ENCODE results near the gene ERCC3. TPM values are rescaled to one million over a fixed set of nuclear protein-coding genes. Genes with fewer than 3 reads are reported as not detected.

ERCC3 gene
- total and polyA plus RNA-seq, 8 donors = 31.0 to 85.4 (median 74.5) TPM

- Histone ChIP-seq H3K4me1 (no peaks in the 10 kb centered on the region), H3K27ac (no peak overlapping the region), H3K36me3 (no peaks in the 10 kb centered on the region), H3K9me3 (no peaks in the 10 kb centered on the region), H3K27me3 (peaks cover 0 to 21% of the 10 kb centered on the region in 2 donors), H3K4me3 (no peak overlapping the region)
- intact Hi-C loops (cut with DNase I) = no loop called here
- no peak for ATAC-seq
- TF ChIP-seq CTCF (IDR thresholded peaks at IDR 0.05) = no peak
- DNase-seq = peak in 1 of 4 donors; percentile 62
These were observed 85.6 kb downstream of the ERCC3 start for GRCh38 chr2:127208313-127208712.

Other genes with a start within 250 kb of the ERCC3 start
- 10 to 100 TPM; 32.0 to 36.0 TPM for gene BIN1, start 187.0 kb downstream of the ERCC3 start, total RNA-seq
- 10 to 100 TPM; 62.4 to 98.7 (median 79.6) TPM for gene BIN1, start 187.0 kb downstream of the ERCC3 start, polyA plus RNA-seq (ENCODE audit: insufficient read length in 6 of 6)
- under 1 TPM; 0.10 to 0.12 TPM for gene CYP27C1, start 73.8 kb downstream of the ERCC3 start, total RNA-seq
- gene CYP27C1, start 73.8 kb downstream of the ERCC3 start, polyA plus RNA-seq (ENCODE audit: insufficient read length in 6 of 6) = 10 to 100 TPM in 4 of 6 donors, 1 to 10 TPM in 2; 8.7 to 13.2 (median 12.2) TPM
- gene MAP3K2, start 93.8 kb upstream of the ERCC3 start, total RNA-seq = 10 to 100 TPM; 61.4 to 84.9 TPM
- 10 to 100 TPM; 24.3 to 28.2 (median 26.9) TPM for gene MAP3K2, start 93.8 kb upstream of the ERCC3 start, polyA plus RNA-seq (ENCODE audit: insufficient read length in 6 of 6)
- gene PROC, start 124.3 kb upstream of the ERCC3 start, total RNA-seq = under 1 TPM in 1 of 2 donors, not detected in 1; 0.50 TPM
- gene PROC, start 124.3 kb upstream of the ERCC3 start, polyA plus RNA-seq (ENCODE audit: insufficient read length in 6 of 6) = 1 to 10 TPM; 2.7 to 4.6 (median 4.1) TPM
- gene IWS1, start 232.3 kb upstream of the ERCC3 start, total RNA-seq = 10 to 100 TPM; 37.2 to 37.5 TPM
- gene IWS1, start 232.3 kb upstream of the ERCC3 start, polyA plus RNA-seq (ENCODE audit: insufficient read length in 6 of 6) = 10 to 100 TPM; 62.6 to 72.9 (median 68.8) TPM
- gene MYO7B, start 241.5 kb upstream of the ERCC3 start, total RNA-seq = 1 to 10 TPM in 1 of 2 donors, under 1 TPM in 1; 0.61 to 2.4 TPM
- 1 to 10 TPM in 3 of 6 donors, under 1 TPM in 3; 0.77 to 2.0 (median 1.00) TPM for gene MYO7B, start 241.5 kb upstream of the ERCC3 start, polyA plus RNA-seq (ENCODE audit: insufficient read length in 6 of 6)

Data from left lung (tissue), 10 donors.